IPS DF 6.9 (cell line): ENCODE data around the gene ZNF362.

ENCODE experiments used
- DNase-seq: peaks from one replicate; pipeline ENCODE4 v3.0.0-alpha.2; 2013; ENCODE audit warnings: low read depth, low spot score
- H3K27ac ChIP-seq: one replicate; pipeline ENCODE4 v1.5.1; 2013; ENCODE audit warnings: low read length, control low read depth
- H3K27me3 ChIP-seq: 2 replicates; pipeline ENCODE4 v1.6.1; 2013; ENCODE audit warnings: mild to moderate bottlenecking, low read length; ENCODE audit not compliant: control insufficient read depth, insufficient read depth
- H3K36me3 ChIP-seq: 2 replicates; pipeline ENCODE4 v1.6.1; 2013; ENCODE audit warnings: low read length; ENCODE audit not compliant: control insufficient read depth, insufficient read depth
- H3K4me1 ChIP-seq: 2 replicates; pipeline ENCODE4 v1.6.1; 2013; ENCODE audit warnings: low read length; ENCODE audit not compliant: control insufficient read depth, insufficient read depth
- H3K4me3 ChIP-seq: 2 replicates; pipeline ENCODE4 v1.5.1; 2013; ENCODE audit warnings: mild to moderate bottlenecking, low read length
- H3K9me3 ChIP-seq: 2 replicates; pipeline ENCODE4 v1.6.1; 2013; ENCODE audit warnings: low read length, inconsistent platforms; ENCODE audit not compliant: control insufficient read depth, insufficient read depth
- WGBS: extraction: QIAGEN DNeasy Blood & Tissue Kit; methylation state at CpG from one replicate; pipeline ENCODE4 v1.1.7; 2013; ENCODE audit warnings: mixed read lengths, missing lambda C conversion rate; ENCODE audit not compliant: insufficient read length, insufficient coverage; 5-methylcytosine and 5-hydroxymethylcytosine counted together

ZNF362 gene

DNA sequence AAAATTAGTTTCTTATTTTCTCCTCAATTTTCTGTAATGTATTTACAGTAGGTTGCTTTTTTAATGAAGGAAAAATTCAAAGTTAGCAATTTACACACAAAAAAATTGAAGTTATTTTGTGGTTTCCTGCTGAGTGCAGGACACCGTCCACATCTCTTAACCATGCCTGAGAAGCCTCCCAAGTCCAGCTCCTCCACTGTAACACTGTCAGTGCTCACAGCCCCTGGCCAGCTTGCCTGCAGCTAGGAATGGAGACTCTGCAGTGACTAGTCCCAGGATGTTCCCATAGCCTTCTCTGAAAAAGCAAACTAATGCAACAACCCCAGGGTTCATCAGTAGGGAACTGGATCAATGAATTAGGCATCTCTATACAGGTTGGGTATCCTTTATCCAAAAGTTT is 61.1 kb downstream of the ZNF362 start:
- DNase-seq: no peak
- no peaks in the 10 kb centered on the region for H3K27me3 ChIP-seq
- H3K4me3 ChIP-seq: no peak overlapping the region
- 0 out of 2 replicates have a peak, but pooled peaks cover 1% of the 10 kb centered on the region for H3K4me1 ChIP-seq
- H3K9me3 ChIP-seq: no peaks in the 10 kb centered on the region
- H3K27ac ChIP-seq: no peak overlapping the region
- no peaks in the 10 kb centered on the region for H3K36me3 ChIP-seq
- WGBS: no CpG with 5 or more reads among the region's 1 CpG

GRCh38 chr1:33317946-33318345 is 61.7 kb downstream of the ZNF362 start:
- no peak for DNase-seq
- no CpG with 5 or more reads among the region's 6 CpGs for WGBS
- Histone ChIP-seq H3K36me3 (no peaks in the 10 kb centered on the region), H3K9me3 (no peaks in the 10 kb centered on the region), H3K4me1 (0 out of 2 replicates have a peak, but pooled peaks cover 1% of the 10 kb centered on the region), H3K27ac (no peak overlapping the region), H3K27me3 (no peaks in the 10 kb centered on the region), H3K4me3 (no peak overlapping the region)

DNA sequence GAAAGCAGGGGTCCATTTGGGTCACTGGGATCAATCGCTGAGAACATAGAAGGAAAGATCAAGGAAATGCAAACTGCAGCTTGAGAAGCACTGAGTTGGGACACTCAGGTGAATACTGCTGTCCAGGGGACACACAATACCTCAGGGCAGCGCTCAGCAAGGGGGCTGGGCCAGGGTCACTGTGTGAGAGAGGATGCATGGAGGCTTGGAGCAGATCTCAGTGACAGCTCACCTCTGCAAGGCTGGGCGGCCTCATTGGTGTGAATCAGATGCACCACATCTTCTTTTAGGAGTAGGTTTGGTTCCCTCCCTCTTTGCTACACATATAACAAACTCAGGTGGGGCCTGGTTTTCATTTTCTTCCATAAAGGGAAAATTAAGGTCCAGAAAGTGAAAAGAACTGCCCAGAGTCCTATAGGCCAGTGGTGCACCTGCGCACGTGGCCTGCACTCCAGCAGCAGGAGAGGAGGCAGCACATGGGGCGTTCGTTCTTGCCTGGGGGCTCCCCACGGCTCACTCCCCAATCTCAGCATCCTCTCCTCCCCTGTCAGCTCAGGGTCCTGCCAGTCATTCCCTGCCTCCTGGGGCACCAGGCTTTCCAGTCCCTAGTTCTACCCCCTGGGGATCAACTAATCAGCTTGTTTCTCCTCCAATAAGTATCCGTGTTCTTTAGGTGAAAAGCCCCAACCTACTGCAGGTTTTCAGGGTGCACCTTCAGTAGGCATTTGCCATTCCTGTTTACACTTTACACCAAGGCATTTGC is 63.1 kb downstream of the ZNF362 start:
- H3K4me3 ChIP-seq: no peak overlapping the region
- no peaks in the 10 kb centered on the region for H3K9me3 ChIP-seq
- H3K27ac ChIP-seq: no peak overlapping the region
- no CpG with 5 or more reads among the region's 9 CpGs for WGBS
- H3K36me3 ChIP-seq: no peaks in the 10 kb centered on the region
- 0 out of 2 replicates have a peak, but pooled peaks cover 1% of the 10 kb centered on the region for H3K4me1 ChIP-seq
- no peaks in the 10 kb centered on the region for H3K27me3 ChIP-seq
- DNase-seq: no peak

DNA sequence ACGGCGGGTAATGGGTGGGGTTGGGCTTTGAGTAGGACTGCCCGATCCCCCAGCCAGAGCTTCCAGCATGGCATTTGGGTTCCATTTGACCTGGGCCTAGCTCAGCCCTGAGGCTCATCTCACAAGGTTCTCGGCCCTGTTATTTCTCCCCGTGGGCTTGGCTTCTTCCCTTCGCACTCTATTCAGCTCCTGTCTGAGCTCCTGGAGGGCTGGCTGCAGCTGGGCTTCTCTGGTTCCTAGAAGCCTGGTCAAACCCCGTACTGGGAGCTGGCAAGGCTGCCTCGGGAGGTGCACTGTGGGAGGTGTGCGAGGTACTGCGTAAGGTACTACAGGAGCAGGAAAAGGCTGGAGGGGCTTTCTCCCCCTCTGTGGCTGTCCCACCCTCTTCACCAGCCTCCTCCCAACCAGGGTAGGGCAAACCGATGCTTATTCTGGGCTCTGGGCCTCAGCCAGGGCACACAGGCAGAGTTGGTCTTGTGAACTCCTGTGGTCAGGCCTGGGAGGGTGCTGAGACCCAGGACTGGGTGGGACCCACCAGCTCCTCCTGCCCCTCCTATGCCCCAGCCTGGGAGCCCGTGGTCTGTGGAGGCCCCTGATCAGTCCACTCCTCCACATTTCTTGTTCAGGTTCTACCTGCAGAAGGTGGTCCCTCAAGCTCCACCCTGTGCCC is 63.8 kb downstream of the ZNF362 start:
- Histone ChIP-seq H3K36me3 (no peaks in the 10 kb centered on the region), H3K9me3 (no peaks in the 10 kb centered on the region), H3K4me1 (0 out of 2 replicates have a peak, but pooled peaks cover 1% of the 10 kb centered on the region), H3K27me3 (no peaks in the 10 kb centered on the region), H3K4me3 (no peak overlapping the region), H3K27ac (no peak overlapping the region)
- DNase-seq: no peak
- WGBS: no CpG with 5 or more reads among the region's 12 CpGs

DNA sequence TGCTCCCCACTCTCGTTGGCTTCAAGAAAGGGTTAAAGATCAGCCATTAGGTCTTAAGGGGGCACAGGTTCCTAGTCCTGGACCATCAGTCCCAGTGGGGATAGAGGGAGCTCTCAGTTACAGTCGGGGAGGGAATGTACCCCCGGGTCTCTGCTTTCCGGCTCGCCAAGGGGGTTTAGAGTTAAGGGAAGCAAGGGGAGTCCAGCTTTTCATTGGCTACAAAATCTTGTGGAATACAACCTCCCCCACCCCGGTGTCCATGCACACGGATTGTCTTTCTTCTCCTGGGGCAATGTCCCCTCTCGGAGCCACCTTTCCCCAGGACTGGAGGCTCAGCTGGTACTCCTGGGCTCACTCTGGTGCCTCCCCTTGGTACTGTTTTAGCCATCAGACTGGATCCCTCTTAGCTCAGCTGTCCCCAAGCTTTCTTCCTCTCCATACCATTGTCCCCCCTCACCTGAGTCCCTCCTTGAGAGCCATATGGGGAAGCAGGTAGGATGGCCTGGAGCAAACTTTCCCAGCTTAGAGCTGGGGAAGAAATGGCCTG is 64.4 kb downstream of the ZNF362 start, which contains the start of gene A3GALT2:
A3GALT2 (minus strand) TSS at position 480 of the 547 bp plus-strand sequence; CDS start at position 480, 0 bp downstream.
- Histone ChIP-seq H3K36me3 (no peaks in the 10 kb centered on the region), H3K27ac (no peak within 1 kb of the TSS), H3K4me3 (no peak within 1 kb of the TSS), H3K27me3 (no peaks in the 10 kb centered on the region), H3K9me3 (no peaks in the 10 kb centered on the region), H3K4me1 (0 out of 2 replicates have a peak, but pooled peaks cover 1% of the 10 kb centered on the region)
- WGBS: no CpG with 5 or more reads among the region's 8 CpGs
- no peak for DNase-seq

GRCh38 chr1:33321178-33321577 is 64.9 kb downstream of the ZNF362 start:
- Histone ChIP-seq H3K4me3 (no peak overlapping the region), H3K27ac (no peak overlapping the region), H3K27me3 (no peaks in the 10 kb centered on the region), H3K4me1 (0 out of 2 replicates have a peak, but pooled peaks cover 1% of the 10 kb centered on the region), H3K36me3 (no peaks in the 10 kb centered on the region), H3K9me3 (no peaks in the 10 kb centered on the region)
- no peak for DNase-seq
- WGBS: no CpG with 5 or more reads among the region's 5 CpGs

- no peaks in the 10 kb centered on the region for H3K27me3 ChIP-seq
- H3K36me3 ChIP-seq: no peaks in the 10 kb centered on the region
- no CpG with 5 or more reads among the region's 6 CpGs for WGBS
- H3K4me1 ChIP-seq: 0 out of 2 replicates have a peak, but pooled peaks cover 1% of the 10 kb centered on the region
- DNase-seq: no peak
- H3K27ac ChIP-seq: no peak overlapping the region
- no peaks in the 10 kb centered on the region for H3K9me3 ChIP-seq
- H3K4me3 ChIP-seq: no peak overlapping the region
Observed at GRCh38 chr1:33322109-33322508, 65.8 kb downstream of the ZNF362 start.

DNA sequence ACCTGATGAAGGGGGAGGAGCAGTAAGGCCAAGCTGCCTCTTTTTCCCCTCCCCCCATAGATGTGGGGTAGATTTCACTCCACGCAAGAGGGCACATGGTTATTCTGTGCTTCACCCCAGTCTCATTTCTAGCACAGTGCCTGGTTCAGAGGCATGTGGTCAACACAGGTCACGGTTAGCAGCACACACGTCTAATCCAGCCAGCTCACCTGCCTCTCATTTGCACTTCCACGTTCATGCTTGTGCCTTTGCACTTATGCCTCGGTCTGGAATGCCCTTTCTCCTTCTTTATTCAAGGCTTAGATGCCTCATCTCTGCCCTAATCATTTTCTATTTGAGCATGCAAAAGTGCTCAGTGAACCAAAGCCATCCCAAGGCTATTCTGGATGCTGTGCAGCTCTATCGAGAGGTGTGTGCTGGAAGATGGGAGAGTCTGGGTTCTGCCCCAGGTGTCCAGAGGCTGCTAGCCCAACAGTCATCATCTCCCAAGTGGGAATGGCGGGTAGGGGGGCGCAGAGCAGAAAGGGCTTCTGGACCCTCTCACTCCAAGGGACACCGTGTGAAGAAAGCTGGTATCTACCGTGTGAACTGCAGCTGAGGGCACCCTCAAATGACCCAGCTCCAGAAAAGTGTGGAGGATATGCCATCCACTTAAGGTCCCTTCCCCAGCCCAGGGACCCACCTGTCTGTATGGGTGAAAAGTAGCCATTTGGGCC is 66.7 kb downstream of the ZNF362 start:
- Histone ChIP-seq H3K36me3 (no peaks in the 10 kb centered on the region), H3K27ac (no peak overlapping the region), H3K4me1 (0 out of 2 replicates have a peak, but pooled peaks cover 1% of the 10 kb centered on the region), H3K9me3 (no peaks in the 10 kb centered on the region), H3K4me3 (no peak overlapping the region), H3K27me3 (no peaks in the 10 kb centered on the region)
- WGBS: no CpG with 5 or more reads among the region's 10 CpGs
- DNase-seq: no peak

DNA sequence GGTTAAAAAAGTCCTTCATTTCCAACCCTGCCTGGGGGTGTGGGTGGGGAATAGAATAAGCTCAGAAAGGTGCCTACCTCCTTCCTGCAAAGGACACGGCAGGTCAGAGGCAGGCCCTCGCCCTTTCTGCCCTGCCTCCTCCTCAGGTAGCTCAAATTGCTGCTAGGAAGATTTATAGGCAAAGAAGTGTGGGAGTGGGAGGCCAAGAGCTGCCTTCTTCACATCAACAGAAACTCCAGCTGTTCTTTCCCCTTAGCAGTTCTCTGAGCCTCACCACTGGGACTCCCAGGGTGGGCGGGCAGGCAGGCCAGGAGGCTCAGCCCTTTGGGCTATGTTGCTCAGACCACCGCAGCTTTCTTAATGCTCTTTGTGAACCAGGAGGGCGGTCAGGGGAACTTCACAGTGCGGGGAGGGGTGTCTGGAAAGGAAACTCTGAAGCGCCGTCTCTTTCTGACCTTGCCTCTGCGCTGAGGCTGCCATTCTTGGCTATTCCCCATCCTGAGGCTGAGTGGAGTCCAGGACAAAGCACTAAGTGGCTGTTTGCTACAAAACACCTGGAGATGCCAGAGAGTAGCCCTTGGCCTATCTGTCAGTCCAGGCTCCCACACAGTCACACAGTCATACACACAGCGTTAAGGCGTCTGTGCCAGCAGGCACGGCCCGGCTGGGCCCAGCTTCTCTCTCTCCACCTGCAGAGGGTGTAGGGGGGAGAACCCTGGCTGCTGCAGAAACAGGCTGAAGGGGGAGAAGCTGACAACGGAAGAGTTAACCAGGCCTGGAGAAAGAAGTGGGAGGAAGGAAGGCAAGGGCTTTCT is 67.6 kb downstream of the ZNF362 start:
- Histone ChIP-seq H3K27ac (no peak overlapping the region), H3K4me3 (no peak overlapping the region), H3K9me3 (no peaks in the 10 kb centered on the region), H3K36me3 (no peaks in the 10 kb centered on the region), H3K27me3 (no peaks in the 10 kb centered on the region), H3K4me1 (no peaks in the 10 kb centered on the region)
- no peak for DNase-seq
- no CpG with 5 or more reads among the region's 14 CpGs for WGBS
